ENCODE data around the gene DPEP2NB. TPM values are rescaled to one million over a fixed set of nuclear protein-coding genes. Genes with fewer than 3 reads are reported as not detected.
"Not testable (repeated sequence)": the region's sequence is repeated elsewhere in the genome, so short reads cannot be mapped to it uniquely, and the experiment has no call there.

Gene DPEP2NB
- total RNA-seq, 2 experiments from 2014 or later = not detected

- CTCF ChIA-PET = interaction anchor here (0.6 to 2.6 kb wide), 9 partner anchors 10 to 490 kb away, joined by 3 to 7 read pairs (median 4); no protein-coding TSS in a partner anchor
- POLR2A ChIA-PET = interaction anchor here (0.6 kb wide), 1 partner anchor 288 kb away, joined by 5 read pairs; no protein-coding TSS in a partner anchor
Measured at GRCh38 chr16:68035227-68035626, 19.5 kb upstream of the DPEP2NB start.

GRCh38 chr16:68033101-68033500 lies 17.4 kb upstream of the DPEP2NB start:
- Mint-ChIP-seq H3K4me3 (no peak overlapping the region), H3K27me3 (no peaks in the 10 kb centered on the region), H3K36me3 (ENCODE audit: low read depth) (peaks cover 16% of the 10 kb centered on the region), H3K27ac (no peak overlapping the region), H3K4me1 (peaks cover 31% of the 10 kb centered on the region), H3K9me3 (no peaks in the 10 kb centered on the region)
- POLR2A ChIA-PET = no interaction called here
- CTCF ChIA-PET = interaction anchor here (0.6 to 2.6 kb wide), 5 partner anchors 8 to 261 kb away, joined by 3 to 7 read pairs (median 4); no protein-coding TSS in a partner anchor
- DNase-seq = no peak

More at GRCh38 chr16:68035227-68035626, 19.5 kb upstream of the DPEP2NB start:
- DNase-seq = no peak
- no peak overlapping the region for H3K4me3 Mint-ChIP-seq
- peaks cover 41% of the 10 kb centered on the region for H3K4me1 Mint-ChIP-seq
- no peaks in the 10 kb centered on the region for H3K27me3 Mint-ChIP-seq
- no peak overlapping the region for H3K27ac Mint-ChIP-seq
- peaks cover 24% of the 10 kb centered on the region for H3K36me3 Mint-ChIP-seq (ENCODE audit: low read depth)
- H3K9me3 Mint-ChIP-seq = no peaks in the 10 kb centered on the region

- CTCF ChIA-PET = interaction anchor here (1.2 to 2.1 kb wide), 2 partner anchors 9 to 10 kb away, joined by 4 to 8 read pairs; partner anchors contain the start of genes DDX28 and DUS2
- Mint-ChIP-seq H3K36me3 (ENCODE audit: low read depth) (peaks cover 18% of the 10 kb centered on the region), H3K27me3 (no peaks in the 10 kb centered on the region), H3K4me3 (no peak overlapping the region), H3K9me3 (no peaks in the 10 kb centered on the region), H3K4me1 (peaks cover 23% of the 10 kb centered on the region), H3K27ac (peak overlapping the region; percentile 76)
- POLR2A ChIA-PET = no interaction called here
- DNase-seq = no peak
Measured at GRCh38 chr16:68031951-68032350, 16.2 kb upstream of the DPEP2NB start.

- H3K27me3 Mint-ChIP-seq, H3K4me3 Mint-ChIP-seq, H3K27ac Mint-ChIP-seq, POLR2A ChIA-PET, H3K9me3 Mint-ChIP-seq, DNase-seq: not testable (repeated sequence)
- H3K4me1 Mint-ChIP-seq = peaks cover 18% of the 10 kb centered on the region
- H3K36me3 Mint-ChIP-seq (ENCODE audit: low read depth) = peaks cover 21% of the 10 kb centered on the region
- CTCF ChIA-PET = interaction anchor here (1.2 kb wide), 1 partner anchor 11 kb away, joined by 8 read pairs; no protein-coding TSS in a partner anchor
Measured at GRCh38 chr16:68030108-68030507, 14.4 kb upstream of the DPEP2NB start.

- Mint-ChIP-seq H3K27ac (no peak overlapping the region), H3K4me1 (peaks cover 25% of the 10 kb centered on the region), H3K36me3 (ENCODE audit: low read depth) (peaks cover 21% of the 10 kb centered on the region), H3K9me3 (no peaks in the 10 kb centered on the region), H3K27me3 (no peaks in the 10 kb centered on the region), H3K4me3 (no peak overlapping the region)
- DNase-seq = no peak
- ChIA-PET CTCF (interaction anchor here (0.5 to 1.2 kb wide), 5 partner anchors 12 to 52 kb away, joined by 3 to 8 read pairs (median 3); no protein-coding TSS in a partner anchor), POLR2A (interaction anchor here (0.6 kb wide), 1 partner anchor 105 kb away, joined by 3 read pairs; no protein-coding TSS in a partner anchor)
Measured at GRCh38 chr16:68028996-68029395, 13.3 kb upstream of the DPEP2NB start.

- peak; percentile 92 for DNase-seq
- CTCF ChIA-PET = interaction anchor here (0.6 to 1.9 kb wide), 12 partner anchors 9 to 250 kb away, joined by 3 to 10 read pairs (median 3); partner anchors contain the start of gene DPEP2
- Mint-ChIP-seq H3K9me3 (no peaks in the 10 kb centered on the region), H3K27ac (peak within 1 kb of the TSS; percentile 95), H3K4me3 (peak within 1 kb of the TSS; percentile 96), H3K36me3 (ENCODE audit: low read depth) (peaks cover 28% of the 10 kb centered on the region), H3K27me3 (no peaks in the 10 kb centered on the region), H3K4me1 (peaks cover 34% of the 10 kb centered on the region)
- POLR2A ChIA-PET = no interaction called here
Measured at GRCh38 chr16:68022728-68023537, 7.2 kb upstream of the DPEP2NB start, which contains the start of the genes DDX28 and DUS2. Gene DDX28, minus strand, starts transcription at chr16:68023232. Its CDS starts 30 bp downstream, at chr16:68023202. Gene DUS2, plus strand, starts transcription at chr16:68023284. Its CDS starts 14,740 bp downstream, at chr16:68038024.

- Mint-ChIP-seq H3K4me3 (peak overlapping the region; percentile 96), H3K4me1 (peaks cover 34% of the 10 kb centered on the region), H3K27ac (peak overlapping the region; percentile 95), H3K9me3 (no peaks in the 10 kb centered on the region), H3K36me3 (ENCODE audit: low read depth) (peaks cover 22% of the 10 kb centered on the region), H3K27me3 (no peaks in the 10 kb centered on the region)
- CTCF ChIA-PET = interaction anchor here (0.6 to 1.9 kb wide), 9 partner anchors 9 to 189 kb away, joined by 3 to 10 read pairs (median 3); no protein-coding TSS in a partner anchor
- DNase-seq = no peak
- POLR2A ChIA-PET = interaction anchor here (0.6 kb wide), 1 partner anchor 1144 kb away, joined by 4 read pairs; no protein-coding TSS in a partner anchor
Measured at GRCh38 chr16:68022278-68022727, 6.6 kb upstream of the DPEP2NB start.

- H3K36me3 Mint-ChIP-seq (ENCODE audit: low read depth) = peaks cover 19% of the 10 kb centered on the region
- ChIA-PET POLR2A (interaction anchor here (0.6 kb wide), 1 partner anchor 1145 kb away, joined by 4 read pairs; no protein-coding TSS in a partner anchor), CTCF (interaction anchor here (0.6 to 1.9 kb wide), 4 partner anchors 10 to 21 kb away, joined by 3 to 10 read pairs (median 6); no protein-coding TSS in a partner anchor)
- no peak for DNase-seq
- H3K27me3 Mint-ChIP-seq = no peaks in the 10 kb centered on the region
- H3K4me3 Mint-ChIP-seq = peak overlapping the region; percentile 96
- peak overlapping the region; percentile 95 for H3K27ac Mint-ChIP-seq
- peaks cover 34% of the 10 kb centered on the region for H3K4me1 Mint-ChIP-seq
- H3K9me3 Mint-ChIP-seq = no peaks in the 10 kb centered on the region
Measured at GRCh38 chr16:68021490-68021889, 5.8 kb upstream of the DPEP2NB start.

- DNase-seq = no peak
- H3K4me1 Mint-ChIP-seq = peaks cover 27% of the 10 kb centered on the region
- H3K4me3 Mint-ChIP-seq = no peak overlapping the region
- no peak overlapping the region for H3K27ac Mint-ChIP-seq
- ChIA-PET CTCF (interaction anchor here (0.9 to 1.4 kb wide), 3 partner anchors 16 to 197 kb away, joined by 3 to 5 read pairs (median 4); partner anchors contain the start of gene DPEP2), POLR2A (no interaction called here)
- H3K27me3 Mint-ChIP-seq = no peaks in the 10 kb centered on the region
- H3K9me3 Mint-ChIP-seq = no peaks in the 10 kb centered on the region
- H3K36me3 Mint-ChIP-seq (ENCODE audit: low read depth) = peaks cover 16% of the 10 kb centered on the region
Measured at GRCh38 chr16:68019167-68019680, 3.5 kb upstream of the DPEP2NB start.

- H3K4me1 Mint-ChIP-seq = peaks cover 15% of the 10 kb centered on the region
- no peak for DNase-seq
- POLR2A ChIA-PET = interaction anchor here (0.6 kb wide), 1 partner anchor 311 kb away, joined by 8 read pairs; no protein-coding TSS in a partner anchor
- H3K36me3 Mint-ChIP-seq (ENCODE audit: low read depth) = no peaks in the 10 kb centered on the region
- no peak overlapping the region for H3K27ac Mint-ChIP-seq
- H3K9me3 Mint-ChIP-seq = no peaks in the 10 kb centered on the region
- CTCF ChIA-PET = interaction anchor here (0.7 to 1.4 kb wide), 5 partner anchors 12 to 100 kb away, joined by 3 to 4 read pairs (median 3); no protein-coding TSS in a partner anchor
- H3K27me3 Mint-ChIP-seq = no peaks in the 10 kb centered on the region
- no peak overlapping the region for H3K4me3 Mint-ChIP-seq
Measured at GRCh38 chr16:68013440-68013839, 2.3 kb downstream of the DPEP2NB start.

GRCh38 chr16:68009872-68010271 lies 5.8 kb downstream of the DPEP2NB start:
- H3K4me1 Mint-ChIP-seq = peaks cover 28% of the 10 kb centered on the region
- POLR2A ChIA-PET; H3K4me3 Mint-ChIP-seq; H3K36me3 Mint-ChIP-seq (ENCODE audit: low read depth); H3K9me3 Mint-ChIP-seq; H3K27ac Mint-ChIP-seq; DNase-seq; H3K27me3 Mint-ChIP-seq; CTCF ChIA-PET: not testable (repeated sequence)

GRCh38 chr16:68009157-68009735 lies 6.5 kb downstream of the DPEP2NB start:
- ChIA-PET CTCF (interaction anchor here (1.1 to 1.2 kb wide), 2 partner anchors 9 to 10 kb away, joined by 3 to 4 read pairs; partner anchors contain the start of gene DPEP2), POLR2A (no interaction called here)
- Mint-ChIP-seq H3K27ac (peak overlapping the region; percentile 39), H3K9me3 (no peaks in the 10 kb centered on the region), H3K4me1 (peaks cover 31% of the 10 kb centered on the region), H3K36me3 (ENCODE audit: low read depth) (peaks cover 3% of the 10 kb centered on the region), H3K4me3 (no peak overlapping the region), H3K27me3 (no peaks in the 10 kb centered on the region)
- no peak for DNase-seq
